HEK293T (cell line): ENCODE measurements around the gene XRCC5.

Experiments used
- CTCF ChIA-PET: fragments of 350-600 bp; formaldehyde crosslinking; extraction: SDS; loops from one replicate; lab custom pipeline; 2021; ENCODE audit warnings: antibody characterized with exemption, inconsistent platforms; lab: Yijun Ruan, JAX
- POLR2A ChIA-PET: fragments of 350-600 bp; formaldehyde crosslinking; extraction: SDS; loops from one replicate; lab custom pipeline; 2020; ENCODE audit warnings: antibody characterized with exemption, inconsistent platforms; lab: Yijun Ruan, JAX
- DNase-seq: peaks from one replicate; pipeline ENCODE4 v3.0.0; 2012; ENCODE audit warnings: mixed read lengths; ENCODE audit errors: extremely low spot score
- ARNT ChIP-seq: fragments of 450-650 bp; IDR thresholded peaks from 2 replicates; pipeline ENCODE4 v1.6.1; 2017; ENCODE audit warnings: mild to moderate bottlenecking
- BHLHE40 ChIP-seq: fragments of 450-650 bp; IDR thresholded peaks from 2 replicates; pipeline ENCODE4 v1.6.1; 2016; ENCODE audit warnings: mild to moderate bottlenecking, moderate library complexity, borderline replicate concordance
- CTBP1 ChIP-seq: fragments of 450-650 bp; IDR thresholded peaks from 2 replicates; pipeline ENCODE4 v1.6.1; 2016; ENCODE audit warnings: borderline replicate concordance
- ELF4 ChIP-seq: fragments of 450-650 bp; IDR thresholded peaks from 2 replicates; pipeline ENCODE4 v1.6.1; 2017; ENCODE audit warnings: antibody characterized with exemption
- FOXA1 ChIP-seq: fragments of 450-650 bp; IDR thresholded peaks from 2 replicates; pipeline ENCODE4 v1.6.1; 2016; ENCODE audit warnings: mild to moderate bottlenecking
- FOXK2 ChIP-seq: fragments of 450-650 bp; IDR thresholded peaks from 2 replicates; pipeline ENCODE4 v1.6.1; 2016; ENCODE audit warnings: mild to moderate bottlenecking
- FOXM1 ChIP-seq: fragments of 450-650 bp; IDR thresholded peaks from 2 replicates; pipeline ENCODE4 v1.6.1; 2017; ENCODE audit warnings: mild to moderate bottlenecking, borderline replicate concordance
- HDGF ChIP-seq: fragments of 450-650 bp; IDR thresholded peaks from 2 replicates; pipeline ENCODE4 v1.6.1; 2017; ENCODE audit warnings: antibody characterized with exemption, borderline replicate concordance
- L3MBTL2 ChIP-seq: fragments of 450-650 bp; conservative IDR thresholded peaks from 2 replicates; pipeline ENCODE4 v1.6.1; 2016; ENCODE audit warnings: mild to moderate bottlenecking
- LEF1 ChIP-seq: fragments of 450-650 bp; IDR thresholded peaks from 2 replicates; pipeline ENCODE4 v1.6.1; 2017; ENCODE audit warnings: mild to moderate bottlenecking, borderline replicate concordance
- NFRKB ChIP-seq: fragments of 450-650 bp; IDR thresholded peaks from 2 replicates; pipeline ENCODE4 v1.6.1; 2016; ENCODE audit warnings: mild to moderate bottlenecking, moderate library complexity
- SP1 ChIP-seq: fragments of 450-650 bp; IDR thresholded peaks from 2 replicates; pipeline ENCODE4 v1.6.1; 2017
- SUZ12 ChIP-seq: fragments of 450-650 bp; IDR thresholded peaks from 2 replicates; pipeline ENCODE4 v1.6.1; 2016; ENCODE audit warnings: mild to moderate bottlenecking
- TARDBP ChIP-seq: fragments of 450-650 bp; IDR thresholded peaks from 2 replicates; pipeline ENCODE4 v1.6.1; 2016
- ZNF384 ChIP-seq: fragments of 450-650 bp; IDR thresholded peaks from 2 replicates; pipeline ENCODE4 v1.6.1; 2016
- TF ChIP-seq, protein P1 (sequence below): fragments of 450-650 bp; IDR thresholded peaks from 2 replicates; pipeline ENCODE4 v1.6.1; 2016

XRCC5 gene

GRCh38 chr2:216231867-216232266, 122.7 kb downstream of the XRCC5 start:
- TF ChIP-seq TARDBP: no peak
- no peak for TF ChIP-seq BHLHE40
- peak; percentile 76 for TF ChIP-seq ZNF384
- no peak for TF ChIP-seq ARNT
- no peak for TF ChIP-seq CTBP1
- CTCF ChIA-PET: interaction anchor here (0.6 kb wide), 1 partner anchor 15 kb away, joined by 3 read pairs; no protein-coding TSS in a partner anchor
- POLR2A ChIA-PET: no interaction called here
- DNase-seq: no peak

DNA sequence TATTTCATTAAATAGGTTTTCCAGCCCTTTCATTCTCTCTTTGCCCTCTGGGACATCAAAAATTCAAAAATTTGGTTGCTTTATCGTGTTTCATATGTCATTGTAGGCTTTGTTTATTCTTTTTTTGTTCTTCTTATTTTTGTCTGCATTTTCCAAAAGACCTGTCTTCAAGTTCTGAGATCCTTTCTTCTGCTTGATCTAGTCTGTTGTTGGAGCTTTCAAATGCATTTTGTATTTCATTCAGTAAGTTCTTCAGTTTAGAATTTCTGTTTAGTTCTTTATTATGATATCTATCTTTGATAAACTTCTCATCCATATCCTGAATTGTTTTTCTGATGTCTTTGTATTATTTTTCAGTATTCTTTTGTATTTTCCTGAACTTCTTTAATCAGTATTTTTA, 123.6 kb downstream of the XRCC5 start:
- TF ChIP-seq NFRKB (no peak), L3MBTL2 (no peak), BHLHE40 (no peak), LEF1 (no peak), CTBP1 (no peak), SUZ12 (no peak), FOXK2 (no peak), ARNT (no peak), FOXA1 (no peak), HDGF (no peak), TARDBP (no peak), SP1 (no peak), FOXM1 (no peak), ELF4 (no peak), ZNF384 (no peak)
- ChIA-PET CTCF (no interaction called here), POLR2A (no interaction called here)
- DNase-seq: no peak

GRCh38 chr2:216233281-216233995, 124.3 kb downstream of the XRCC5 start:
- DNase-seq: no peak
- ChIA-PET CTCF (no interaction called here), POLR2A (no interaction called here)
- TF ChIP-seq ZNF384 (no peak), ARNT (no peak), NFRKB (no peak), FOXK2 (no peak), FOXM1 (no peak), BHLHE40 (no peak), SP1 (no peak), L3MBTL2 (no peak)

DNA sequence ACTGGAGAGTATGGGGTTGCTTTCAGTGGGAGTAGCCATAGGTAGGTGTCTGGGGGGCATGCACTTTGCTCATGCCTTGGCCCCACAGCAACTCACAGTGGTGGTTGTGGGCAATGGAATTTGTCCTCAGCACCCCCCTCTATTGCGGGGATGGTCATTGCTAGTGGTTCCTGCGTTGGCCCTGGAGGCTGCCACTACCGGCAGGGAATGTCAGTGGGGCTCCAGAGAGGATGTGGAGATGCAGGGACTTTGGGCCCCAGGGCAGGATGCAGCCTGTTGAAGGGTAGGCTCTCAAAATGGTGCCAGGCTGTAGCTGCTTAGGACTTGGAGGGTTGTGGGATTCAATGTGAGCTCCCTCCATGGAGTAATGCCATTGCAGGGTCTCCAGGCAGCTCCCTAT, 125.0 kb downstream of the XRCC5 start:
- TF ChIP-seq ELF4 (no peak), FOXK2 (no peak), ARNT (no peak), SP1 (no peak), SUZ12 (no peak), FOXM1 (no peak), LEF1 (no peak), L3MBTL2 (no peak), CTBP1 (no peak), ZNF384 (no peak)
- TF ChIP-seq, protein P1, sequence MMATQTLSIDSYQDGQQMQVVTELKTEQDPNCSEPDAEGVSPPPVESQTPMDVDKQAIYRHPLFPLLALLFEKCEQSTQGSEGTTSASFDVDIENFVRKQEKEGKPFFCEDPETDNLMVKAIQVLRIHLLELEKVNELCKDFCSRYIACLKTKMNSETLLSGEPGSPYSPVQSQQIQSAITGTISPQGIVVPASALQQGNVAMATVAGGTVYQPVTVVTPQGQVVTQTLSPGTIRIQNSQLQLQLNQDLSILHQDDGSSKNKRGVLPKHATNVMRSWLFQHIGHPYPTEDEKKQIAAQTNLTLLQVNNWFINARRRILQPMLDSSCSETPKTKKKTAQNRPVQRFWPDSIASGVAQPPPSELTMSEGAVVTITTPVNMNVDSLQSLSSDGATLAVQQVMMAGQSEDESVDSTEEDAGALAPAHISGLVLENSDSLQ: no peak
- POLR2A ChIA-PET: no interaction called here
- no peak for DNase-seq
- CTCF ChIA-PET: no interaction called here

DNA sequence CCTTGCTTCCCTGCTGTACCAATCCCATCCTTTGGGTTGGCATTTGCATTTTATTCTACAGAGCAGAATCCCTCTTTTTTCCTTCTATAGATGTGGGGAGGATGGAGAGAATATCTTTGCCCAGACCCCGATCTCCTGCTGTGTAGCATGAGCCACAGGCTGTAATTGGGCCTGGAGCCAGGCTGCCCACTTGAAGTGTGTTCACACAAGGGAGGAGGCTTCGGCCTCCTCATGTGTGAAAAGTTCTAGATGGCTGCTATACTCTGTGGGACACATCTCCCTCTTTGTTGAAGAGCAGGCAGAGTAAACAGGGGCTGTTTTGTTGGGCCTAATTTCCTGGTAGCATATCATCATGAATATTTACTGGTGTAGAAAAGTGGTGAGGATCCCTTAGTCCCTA, 126.3 kb downstream of the XRCC5 start:
- POLR2A ChIA-PET: no interaction called here
- CTCF ChIA-PET: interaction anchor here (0.6 kb wide), 1 partner anchor 36 kb away, joined by 4 read pairs; no protein-coding TSS in a partner anchor
- no peak for DNase-seq

DNA sequence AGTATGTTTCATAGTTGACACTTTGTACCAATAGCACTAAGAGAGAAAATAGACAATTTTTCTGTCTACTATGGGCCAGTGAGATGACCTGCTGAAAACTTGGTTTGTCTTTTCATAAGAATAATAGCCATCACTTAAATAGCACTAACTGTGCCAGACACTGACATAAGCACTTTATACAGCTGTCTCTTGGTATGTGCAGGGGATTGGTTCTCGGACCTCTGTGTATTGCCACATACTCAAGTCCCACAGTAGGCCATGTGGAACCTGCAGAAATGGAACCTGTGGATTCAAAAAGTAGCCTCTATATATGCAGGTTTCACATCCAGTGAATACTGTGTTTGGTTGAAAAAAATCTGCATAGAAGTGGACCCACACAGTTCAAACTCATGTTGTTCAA, 126.7 kb downstream of the XRCC5 start:
- no peak for DNase-seq
- no peak for TF ChIP-seq L3MBTL2
- ChIA-PET CTCF (no interaction called here), POLR2A (no interaction called here)

More for the DNA sequence above, 126.3 kb downstream of the XRCC5 start:
- no peak for TF ChIP-seq BHLHE40
- no peak for TF ChIP-seq ELF4

DNA sequence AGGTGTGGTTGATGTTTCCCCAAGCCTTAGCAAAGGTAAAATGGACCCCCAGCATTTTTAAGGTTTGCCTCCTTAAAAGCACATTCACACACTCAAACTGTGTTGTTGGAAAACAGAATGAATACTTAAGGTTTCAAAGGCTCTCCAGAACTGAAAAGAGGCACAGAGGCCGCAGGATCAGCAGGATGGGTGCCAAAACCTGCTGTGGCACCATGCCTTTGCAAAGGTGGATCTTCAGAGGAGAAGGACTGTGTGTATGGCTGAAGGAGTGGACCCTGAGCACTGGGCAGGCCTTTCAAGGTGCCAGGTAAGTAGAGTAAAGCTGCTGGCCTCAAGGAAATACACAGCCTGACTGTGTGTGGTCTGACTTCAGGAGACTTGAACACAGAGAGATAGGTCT, 127.3 kb downstream of the XRCC5 start:
- ChIA-PET CTCF (no interaction called here), POLR2A (no interaction called here)
- TF ChIP-seq SUZ12 (no peak), ELF4 (no peak)
- no peak for DNase-seq

- no peak for DNase-seq
- ChIA-PET CTCF (interaction anchor here (0.6 kb wide), 1 partner anchor 1593 kb away, joined by 4 read pairs; no protein-coding TSS in a partner anchor), POLR2A (no interaction called here)
- TF ChIP-seq, protein P1: no peak
- TF ChIP-seq FOXK2 (no peak), BHLHE40 (no peak), ARNT (no peak), ZNF384 (no peak), FOXA1 (no peak), L3MBTL2 (no peak), NFRKB (no peak), SP1 (no peak), LEF1 (no peak), TARDBP (no peak), FOXM1 (no peak), ELF4 (no peak), CTBP1 (no peak), SUZ12 (no peak), HDGF (no peak)
Measured at GRCh38 chr2:216242365-216242764, 133.2 kb downstream of the XRCC5 start.
